Fibroblast of skin of left biceps (primary cell): Measurements from ENCODE around the gene AMN1.
A peak's percentile ranks its signal among the peaks of the same experiment; 100 is the strongest.

ENCODE experiments used
- DNase-seq, 2 experiments: peaks; one replicate each; pipeline ENCODE4 v3.0.0-alpha.2; 2013; ENCODE audit warnings: low read depth in 2 of 2

AMN1 gene

DNA sequence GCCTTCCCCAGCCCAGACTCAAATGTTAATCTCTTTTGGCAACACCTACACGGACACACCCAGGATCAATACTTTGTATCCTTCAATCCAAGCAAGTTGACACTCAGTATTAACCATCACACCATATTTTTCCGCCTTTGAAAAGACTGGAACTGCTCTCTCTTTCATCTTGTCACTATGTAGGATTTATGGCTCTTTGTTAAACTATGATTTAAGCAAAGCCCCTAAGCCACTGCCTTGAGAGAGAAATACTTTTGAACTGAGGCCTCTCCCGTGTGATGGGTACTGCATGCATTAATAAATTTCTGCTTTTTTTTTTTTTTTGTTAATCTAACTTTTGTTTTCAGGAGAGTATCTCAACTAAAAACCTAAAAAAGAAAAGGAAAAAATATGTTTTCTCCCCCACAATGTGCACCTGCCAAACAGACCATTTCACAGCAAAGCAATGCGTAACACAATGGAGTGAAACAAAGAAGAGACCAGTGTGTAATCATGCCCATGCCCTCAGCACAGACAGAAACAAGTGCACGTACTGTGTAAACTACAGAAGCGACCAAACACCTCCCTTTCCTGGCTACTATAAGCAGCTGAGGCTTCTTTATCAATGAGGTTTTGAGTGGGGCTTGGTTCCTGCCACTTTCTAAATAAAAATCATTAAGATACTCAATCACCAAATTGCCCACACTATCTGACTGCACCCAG, 97.6 kb downstream of the AMN1 start:
- DNase-seq = no peak

DNA sequence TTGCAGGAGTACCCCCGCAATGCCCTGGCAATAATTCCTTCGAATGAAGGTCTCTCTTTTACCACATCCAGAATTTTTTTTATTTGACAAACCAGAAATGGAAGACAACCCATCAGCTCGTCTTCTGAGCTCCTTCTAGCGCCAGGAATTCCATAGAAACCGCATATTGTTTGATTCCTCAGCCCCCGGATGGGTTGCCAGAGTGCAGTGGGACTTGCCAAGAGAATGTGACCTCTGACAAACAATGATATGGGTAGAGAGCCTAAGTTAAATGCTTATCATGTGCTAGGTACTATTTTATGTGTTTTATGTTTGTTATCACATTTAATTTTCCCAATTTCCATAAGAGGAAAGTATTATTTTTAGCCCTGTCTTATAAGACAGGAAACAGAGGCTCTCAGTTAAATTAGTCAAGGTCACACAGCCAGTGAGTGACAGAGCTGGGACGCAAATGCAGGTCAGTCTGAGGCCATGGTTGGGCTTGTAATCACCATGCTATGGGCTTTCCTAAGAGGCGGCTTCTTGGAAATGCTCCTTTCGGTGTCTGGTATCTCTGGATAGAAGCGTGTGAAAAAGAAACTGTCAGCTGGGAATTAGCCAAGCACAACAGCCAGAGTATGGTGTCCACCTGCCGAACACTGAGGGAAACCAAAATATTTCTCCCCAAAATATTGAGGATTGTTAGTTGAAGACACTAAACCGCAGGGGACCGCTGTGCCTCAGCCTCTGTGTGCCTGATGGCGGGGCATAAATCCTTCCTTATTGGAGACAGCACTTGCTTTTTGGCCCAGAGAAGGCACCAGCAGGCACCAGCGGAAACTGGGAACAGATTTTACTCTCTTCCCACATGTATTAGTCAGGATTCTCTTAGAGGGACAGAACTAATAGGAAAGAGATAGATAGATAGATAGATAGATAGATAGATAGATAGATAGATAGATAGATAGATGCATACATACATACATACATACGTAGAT, 98.8 kb downstream of the AMN1 start:
- peak in 1 of 2 experiments; percentile 13 for DNase-seq

DNA sequence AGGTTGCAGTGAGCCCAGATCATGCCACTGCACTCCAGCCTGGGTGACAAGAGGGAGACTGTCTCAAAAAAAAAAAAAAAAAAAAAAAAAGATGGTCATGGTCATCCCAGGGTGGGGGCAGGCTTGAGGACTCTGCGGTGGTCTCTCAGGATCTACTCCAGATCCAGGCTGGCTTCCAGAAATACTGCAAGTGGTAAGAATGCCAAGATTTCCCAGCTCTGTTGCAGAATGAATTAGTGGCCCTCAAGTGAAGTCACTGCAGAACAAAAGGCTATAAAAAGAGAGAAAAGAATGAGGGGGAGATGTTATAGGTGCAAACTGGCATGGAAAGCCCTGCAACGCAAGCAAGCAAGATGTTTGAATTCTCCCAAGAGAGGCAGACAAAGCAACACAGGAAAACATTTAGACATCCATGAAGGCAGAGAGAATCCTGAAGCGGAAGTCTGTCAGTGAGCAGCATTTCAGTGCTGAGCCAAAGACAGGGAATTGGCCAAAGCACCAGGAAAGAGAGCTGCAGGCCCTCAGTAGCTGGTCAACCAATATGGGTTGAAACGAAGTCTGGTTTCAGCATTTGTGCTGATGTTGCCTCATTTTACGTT, 101.3 kb downstream of the AMN1 start:
- no peak for DNase-seq

DNA sequence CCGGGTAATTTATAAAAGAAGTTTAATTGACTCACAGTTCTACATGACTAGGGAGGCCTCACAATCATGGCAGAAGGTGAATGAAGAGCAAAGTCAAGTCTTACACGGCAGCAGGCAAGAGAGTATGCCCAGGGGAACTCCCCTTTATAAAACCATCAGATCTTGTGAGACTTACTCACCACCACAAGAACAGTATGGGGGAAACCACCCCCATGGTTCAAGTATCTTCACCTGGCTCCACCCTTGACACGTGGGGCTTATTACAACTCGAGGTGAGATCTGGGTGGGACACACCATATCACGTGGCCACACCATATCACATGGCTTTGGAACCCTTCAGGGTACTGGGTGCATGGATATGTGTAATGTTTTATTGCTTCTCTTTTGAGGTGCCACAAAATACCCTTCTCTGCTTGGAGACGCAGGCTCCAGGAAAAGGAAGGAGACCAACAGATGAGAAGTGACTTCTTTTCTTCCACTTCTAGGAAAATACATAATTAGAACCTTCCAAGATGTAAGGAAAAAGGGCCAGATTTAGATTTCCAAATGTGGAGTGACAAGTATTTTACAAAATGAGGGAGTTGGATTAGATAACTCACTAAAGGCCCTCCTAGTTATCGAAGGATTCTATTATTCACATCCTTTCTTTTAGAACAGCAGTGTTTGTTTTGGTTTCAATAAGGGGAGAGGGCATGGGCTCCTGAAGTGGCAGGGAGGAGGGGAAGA, 102.4 kb downstream of the AMN1 start:
- DNase-seq = no peak

DNA sequence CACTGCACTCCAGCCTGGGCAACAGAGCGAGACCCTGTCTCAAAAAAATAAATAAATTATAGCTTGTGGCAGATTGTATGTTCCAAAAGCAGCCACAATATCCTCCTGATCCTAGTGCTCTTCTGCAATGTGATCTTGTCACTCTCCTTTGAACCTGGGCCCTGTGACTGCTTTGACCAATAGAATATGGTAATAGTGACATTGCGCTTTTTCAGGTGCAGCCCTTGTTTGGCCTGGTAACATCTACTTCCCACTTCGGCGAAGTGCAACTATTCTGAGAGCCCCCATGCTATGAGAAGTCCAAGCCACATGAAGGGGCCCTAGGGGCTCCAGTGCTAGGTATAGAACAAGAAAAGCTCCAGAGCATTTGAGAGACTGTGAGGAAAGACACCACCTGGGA, 106.8 kb downstream of the AMN1 start:
- no peak for DNase-seq
